Neural cell (in vitro differentiated cells): ENCODE data around the gene HP. TPM values are rescaled to one million over a fixed set of nuclear protein-coding genes. Genes with fewer than 3 reads are reported as not detected.
A peak's percentile ranks its signal among the peaks of the same experiment; 100 is the strongest.

Experiments
- H2AFZ ChIP-seq: fragments of 200-600, 300-800 bp; sonication (generic), shearing (Covaris generic); 2 replicates; pipeline ENCODE4 v1.6.0; 2014; ENCODE audit warnings: low read depth, mild to moderate bottlenecking, antibody characterized with exemption, low read length, moderate library complexity
- H3F3A ChIP-seq: fragments of 200-600 bp; shearing (Covaris generic); 2 replicates; pipeline ENCODE4 v1.6.1; 2016; ENCODE audit warnings: mild to moderate bottlenecking, moderate library complexity, mixed read lengths, antibody characterized with exemption, low read length; ENCODE audit not compliant: insufficient read depth, poor library complexity, severe bottlenecking
- H3K27ac ChIP-seq: fragments of 200-600, 300-800 bp; sonication (generic), shearing (Covaris generic); 2 replicates; pipeline ENCODE4 v1.5.1; 2014; ENCODE audit warnings: mild to moderate bottlenecking, low read length, moderate library complexity
- H3K27me3 ChIP-seq: fragments of 300-800, 200-600 bp; sonication (generic), shearing (Covaris generic); 2 replicates; pipeline ENCODE4 v1.6.0; 2014; ENCODE audit warnings: mild to moderate bottlenecking, low read depth, low read length, moderate library complexity; ENCODE audit not compliant: insufficient read depth
- H3K36me3 ChIP-seq: fragments of 300-800, 200-600 bp; sonication (generic), shearing (Covaris generic); 2 replicates; pipeline ENCODE4 v1.5.1; 2014; ENCODE audit warnings: mild to moderate bottlenecking, antibody characterized with exemption, low read length, moderate library complexity; ENCODE audit not compliant: insufficient read depth
- H3K4me2 ChIP-seq: fragments of 300-800, 200-600 bp; sonication (generic), shearing (Covaris generic); 2 replicates; pipeline ENCODE4 v1.6.0; 2014; ENCODE audit warnings: mild to moderate bottlenecking, low read length
- H3K4me3 ChIP-seq: fragments of 300-800, 200-600 bp; sonication (generic), shearing (Covaris generic); 2 replicates; pipeline ENCODE4 v1.5.1; 2014; ENCODE audit warnings: mild to moderate bottlenecking, low read length, moderate library complexity
- H3K79me2 ChIP-seq: fragments of 200-600 bp; shearing (Covaris generic); replicated peaks from 2 replicates; pipeline ENCODE4 v1.6.0; 2014; ENCODE audit warnings: mild to moderate bottlenecking, low read length, moderate library complexity; ENCODE audit not compliant: insufficient read depth
- H3K9ac ChIP-seq: fragments of 300-800, 200-600 bp; sonication (generic), shearing (Covaris generic); 2 replicates; pipeline ENCODE4 v1.6.1; 2016; ENCODE audit warnings: mild to moderate bottlenecking, low read length, mixed read lengths
- H3K9me2 ChIP-seq: fragments of 200-600 bp; shearing (Covaris generic); 2 replicates; pipeline ENCODE4 v1.6.1; 2016; ENCODE audit warnings: mild to moderate bottlenecking, low read length, mixed read lengths; ENCODE audit not compliant: insufficient read depth
- H3K9me3 ChIP-seq: fragments of 200-600, 300-800 bp; sonication (generic), shearing (Covaris generic); 2 replicates; pipeline ENCODE4 v1.6.1; 2016; ENCODE audit warnings: mild to moderate bottlenecking, mixed run types, low read length, moderate library complexity, mixed read lengths
- H4K20me1 ChIP-seq: fragments of 200-600 bp; shearing (Covaris generic); 2 replicates; pipeline ENCODE4 v1.6.1; 2016; ENCODE audit warnings: mild to moderate bottlenecking, mixed run types; ENCODE audit not compliant: insufficient read depth
- CTCF ChIP-seq: fragments of 450-650 bp; IDR thresholded peaks from 2 replicates; pipeline ENCODE4 v1.5.1; 2014; ENCODE audit warnings: antibody characterized with exemption, mild to moderate bottlenecking, moderate library complexity; ENCODE audit not compliant: poor library complexity, severe bottlenecking
- EP300 ChIP-seq: fragments of 450-650 bp; conservative IDR thresholded peaks from 2 replicates; pipeline ENCODE4 v1.6.1; 2014; ENCODE audit warnings: antibody characterized with exemption, mild to moderate bottlenecking, moderate library complexity; ENCODE audit not compliant: poor library complexity, severe bottlenecking
- MXI1 ChIP-seq: fragments of 450-650 bp; conservative IDR thresholded peaks from 2 replicates; pipeline ENCODE4 v1.6.1; 2014; ENCODE audit warnings: antibody characterized with exemption, mild to moderate bottlenecking; ENCODE audit not compliant: poor library complexity, severe bottlenecking
- POLR2AphosphoS5 ChIP-seq: IDR thresholded peaks from 2 replicates; pipeline ENCODE4 v1.6.1; 2012
- RAD21 ChIP-seq: fragments of 450-650 bp; conservative IDR thresholded peaks from 2 replicates; pipeline ENCODE4 v1.6.1; 2014; ENCODE audit warnings: antibody characterized with exemption, mild to moderate bottlenecking, moderate library complexity
- REST ChIP-seq: IDR thresholded peaks from 2 replicates; pipeline ENCODE4 v1.6.1; 2012; ENCODE audit warnings: borderline replicate concordance
- SMC3 ChIP-seq: fragments of 450-650 bp; conservative IDR thresholded peaks from 2 replicates; pipeline ENCODE4 v1.6.1; 2014; ENCODE audit warnings: antibody characterized with exemption, mild to moderate bottlenecking, moderate library complexity; ENCODE audit not compliant: poor library complexity
- TAF1 ChIP-seq: IDR thresholded peaks from 2 replicates; pipeline ENCODE4 v1.6.1; 2012; ENCODE audit warnings: low read depth
- polyA plus RNA-seq: library from polyadenylated mRNA; depleted of rRNA; stranded (reverse); fragments of >200 nt; gene quantifications from 2 replicates; pipeline ENCODE4 v1.2.3, GENCODE V29; 2014

Gene HP
- polyA plus RNA-seq, 1 donor from 2014 or later = not detected

GRCh38 chr16:72092832-72093447 lies 38.6 kb downstream of the HP start:
- Histone ChIP-seq H3K9ac (peak overlapping the region; percentile 96), H4K20me1 (no peaks in the 10 kb centered on the region), H3F3A (no peaks in the 10 kb centered on the region), H3K4me3 (peak overlapping the region; percentile 80), H3K9me2 (no peaks in the 10 kb centered on the region), H3K36me3 (no peaks in the 10 kb centered on the region), H3K79me2 (peaks cover 46% of the 10 kb centered on the region), H3K9me3 (no peaks in the 10 kb centered on the region), H3K27ac (peak overlapping the region; percentile 69), H3K4me2 (peak overlapping the region; percentile 98), H3K27me3 (no peaks in the 10 kb centered on the region), H2AFZ (peak overlapping the region; percentile 36)
- peak; percentile 21 for TF ChIP-seq SMC3
- TF ChIP-seq RAD21 = no peak

- H3K9ac ChIP-seq = peak within 1 kb of the TSS; percentile 96
- H3K79me2 ChIP-seq = peaks cover 46% of the 10 kb centered on the region
- no peaks in the 10 kb centered on the region for H3K9me2 ChIP-seq
- no peaks in the 10 kb centered on the region for H3F3A ChIP-seq
- H3K9me3 ChIP-seq = no peaks in the 10 kb centered on the region
- peak within 1 kb of the TSS; percentile 98 for H3K4me2 ChIP-seq
- no peaks in the 10 kb centered on the region for H3K27me3 ChIP-seq
- H3K27ac ChIP-seq = peak within 1 kb of the TSS; percentile 94
- peak within 1 kb of the TSS; percentile 66 for H2AFZ ChIP-seq
- H3K36me3 ChIP-seq = no peaks in the 10 kb centered on the region
- TF ChIP-seq EP300 (peak; percentile 53), REST (no peak), CTCF (peak; percentile 29), MXI1 (peak; percentile 85), RAD21 (no peak), TAF1 (peak; percentile 62), POLR2AphosphoS5 (peak; percentile 87)
- H4K20me1 ChIP-seq = no peaks in the 10 kb centered on the region
- peak within 1 kb of the TSS; percentile 80 for H3K4me3 ChIP-seq
Observed at GRCh38 chr16:72093448-72094265, 39.4 kb downstream of the HP start, which contains the start of the genes DHX38 and TXNL4B. DHX38 (plus strand) TSS chr16:72093847; CDS start chr16:72096158, 2,311 bp downstream. TXNL4B (minus strand) TSS chr16:72093620; CDS start chr16:72090749, 2,871 bp downstream.
